ENCODE results near the gene ARRDC5. TPM values are rescaled to one million over a fixed set of nuclear protein-coding genes. Genes with fewer than 3 reads are reported as not detected.
"Not testable (repeated sequence)": the region's sequence is repeated elsewhere in the genome, so short reads cannot be mapped to it uniquely, and the experiment has no call there.

Gene ARRDC5
- total RNA-seq, 1 donor from 2014 or later, result 1.1 TPM

DNA sequence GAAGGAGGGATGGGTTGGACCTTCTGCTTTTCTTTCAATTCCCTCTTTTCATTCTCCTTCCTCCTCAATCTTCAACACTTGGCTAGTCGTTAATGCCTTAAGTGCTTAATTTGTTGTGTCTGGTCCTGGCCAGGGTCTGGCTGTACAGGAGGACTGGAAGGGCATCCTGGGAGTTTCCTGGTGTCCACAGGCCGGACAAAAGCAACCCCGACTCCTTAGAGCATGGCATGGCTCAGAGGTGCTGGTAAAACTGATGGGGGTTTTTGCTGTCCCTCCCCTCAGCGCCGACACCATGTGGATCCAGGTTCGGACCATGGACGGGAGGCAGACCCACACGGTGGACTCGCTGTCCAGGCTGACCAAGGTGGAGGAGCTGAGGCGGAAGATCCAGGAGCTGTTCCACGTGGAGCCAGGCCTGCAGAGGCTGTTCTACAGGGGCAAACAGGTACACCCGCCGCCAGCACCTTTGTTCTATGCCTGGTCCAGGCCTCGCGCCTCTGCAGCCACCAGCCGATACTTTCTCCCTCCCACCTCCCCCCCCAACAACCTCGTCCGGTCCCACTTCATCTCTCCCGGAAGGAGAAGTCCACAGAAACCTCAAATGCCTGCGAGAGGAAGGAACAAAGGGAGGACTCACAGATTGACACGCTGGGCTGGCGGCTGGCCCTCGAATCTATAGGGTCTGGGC, 8.0 kb upstream of the ARRDC5 start:
- intact Hi-C loops (cut with micrococcal nuclease), result loop anchor here (1.0 to 2.0 kb wide), 5 partner anchors 38 to 186 kb away; partner anchors contain the start of genes KDM4B and PLIN3

- intact Hi-C loops (cut with micrococcal nuclease), result loop anchor here (1.0 to 2.0 kb wide), 4 partner anchors 43 to 185 kb away; partner anchors contain the start of genes KDM4B and PLIN3
These were observed 7.3 kb upstream of the ARRDC5 start for GRCh38 chr19:4909897-4910593.

- intact Hi-C loops (cut with micrococcal nuclease), result no loop called here
These were observed 6.6 kb upstream of the ARRDC5 start, which contains the start of gene UHRF1 for GRCh38 chr19:4909156-4909896. Gene UHRF1 (plus strand): TSS chr19:4909501. CDS start chr19:4910886, 1,385 bp downstream.

DNA sequence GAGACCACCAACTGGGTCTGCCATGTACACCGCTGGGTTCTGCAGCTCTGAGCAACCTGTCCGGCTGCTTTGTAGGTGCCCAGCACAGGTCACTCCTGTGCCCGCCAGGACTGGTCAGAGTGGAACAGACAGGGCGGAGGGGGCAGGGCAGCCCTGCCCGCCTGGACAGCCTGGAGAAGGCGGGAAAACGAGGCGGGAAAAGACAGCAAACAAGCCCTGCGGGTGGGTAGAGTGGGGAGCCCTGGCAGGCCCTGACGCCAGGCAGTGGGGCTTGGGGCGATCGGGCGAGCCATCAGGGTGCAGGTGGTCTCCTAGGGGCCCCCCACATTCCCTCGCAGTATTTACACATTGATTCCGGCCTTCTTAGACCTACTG, 6.1 kb upstream of the ARRDC5 start:
- intact Hi-C loops (cut with micrococcal nuclease), result no loop called here

DNA sequence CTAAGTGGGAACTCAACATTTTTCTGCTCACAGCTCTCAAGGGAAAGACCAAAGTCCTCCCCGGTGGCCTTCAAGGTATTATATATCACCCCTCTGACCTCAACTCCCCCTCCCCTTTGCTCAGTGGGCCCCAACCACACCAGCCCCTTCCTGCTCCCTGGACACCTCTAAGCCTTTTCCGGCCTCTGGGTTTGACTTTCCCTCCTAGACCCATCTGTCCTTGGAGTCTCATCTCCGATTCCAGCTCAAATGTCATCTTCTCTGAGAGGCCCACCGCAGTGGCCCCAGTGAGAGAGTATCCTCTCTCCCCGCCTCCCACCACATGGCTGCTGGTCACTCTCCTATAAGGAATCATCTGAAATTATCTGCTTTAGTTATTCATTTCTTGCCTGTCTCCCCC, 5.7 kb upstream of the ARRDC5 start:
- intact Hi-C loops (cut with micrococcal nuclease), result no loop called here

DNA sequence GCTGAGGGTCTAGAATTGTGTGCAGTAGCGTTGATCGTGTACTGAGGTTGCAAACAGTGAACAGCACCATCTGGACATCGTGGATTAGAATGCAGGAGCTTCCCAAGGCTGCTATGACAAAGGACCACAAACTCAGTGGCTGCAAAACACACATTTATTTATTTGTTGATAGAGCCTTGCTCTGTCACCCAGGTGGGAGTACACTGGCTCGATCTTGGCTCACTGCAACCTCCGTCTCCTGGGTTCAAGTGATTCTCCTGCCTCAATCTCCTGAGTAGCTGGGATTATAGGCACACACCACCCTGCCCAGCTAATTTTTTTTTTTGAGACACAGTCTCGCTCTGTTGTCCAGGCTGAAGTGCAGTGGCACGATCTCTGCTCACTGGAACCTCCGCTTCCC, 4.3 kb upstream of the ARRDC5 start:
- intact Hi-C loops (cut with micrococcal nuclease), result no loop called here

DNA sequence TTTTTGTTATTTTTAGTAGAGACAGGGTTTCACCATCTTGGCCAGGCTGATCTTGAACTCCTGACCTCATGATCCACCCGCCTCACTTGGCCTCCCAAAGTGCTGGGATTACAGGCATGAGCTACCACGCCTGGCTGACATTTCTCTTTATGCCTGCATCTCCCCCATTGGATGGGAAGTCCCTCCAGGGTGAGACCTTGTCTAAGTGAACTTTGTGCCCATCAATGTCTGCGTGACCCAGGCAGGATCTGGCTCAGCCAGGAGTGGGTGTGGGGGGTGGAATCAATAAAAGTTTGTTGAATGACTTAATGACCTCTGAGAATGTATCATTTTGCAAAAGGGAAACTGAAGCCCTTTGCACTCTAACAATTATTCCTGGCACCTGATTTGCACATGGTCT, 1.8 kb upstream of the ARRDC5 start:
- intact Hi-C loops (cut with micrococcal nuclease), result no loop called here

DNA sequence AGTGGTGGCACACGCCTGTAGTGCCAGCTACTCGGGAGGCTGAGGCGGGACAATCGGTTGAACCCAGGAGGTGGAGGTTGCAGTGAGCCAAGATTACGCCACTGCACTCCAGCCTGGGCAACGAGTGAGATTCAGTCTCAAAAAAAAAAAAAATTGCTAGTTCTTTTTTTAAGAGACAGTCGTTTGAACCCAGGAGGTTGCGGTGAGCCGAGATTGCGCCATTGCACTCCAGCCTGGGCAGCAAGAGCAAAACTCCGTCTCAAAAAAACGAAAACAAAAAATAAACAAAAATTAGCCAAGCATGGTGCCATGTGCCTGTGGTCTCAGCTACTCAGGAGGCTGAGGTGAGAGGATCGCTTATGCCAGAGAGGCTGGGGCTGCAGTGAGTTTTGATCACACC, 1.8 kb downstream of the ARRDC5 start:
- intact Hi-C loops (cut with micrococcal nuclease), result not testable (repeated sequence)

GRCh38 chr19:4897146-4897545, 5.5 kb downstream of the ARRDC5 start:
- intact Hi-C loops (cut with micrococcal nuclease), result no loop called here

- intact Hi-C loops (cut with micrococcal nuclease), result no loop called here
These were observed 6.3 kb downstream of the ARRDC5 start for GRCh38 chr19:4896372-4896771.

DNA sequence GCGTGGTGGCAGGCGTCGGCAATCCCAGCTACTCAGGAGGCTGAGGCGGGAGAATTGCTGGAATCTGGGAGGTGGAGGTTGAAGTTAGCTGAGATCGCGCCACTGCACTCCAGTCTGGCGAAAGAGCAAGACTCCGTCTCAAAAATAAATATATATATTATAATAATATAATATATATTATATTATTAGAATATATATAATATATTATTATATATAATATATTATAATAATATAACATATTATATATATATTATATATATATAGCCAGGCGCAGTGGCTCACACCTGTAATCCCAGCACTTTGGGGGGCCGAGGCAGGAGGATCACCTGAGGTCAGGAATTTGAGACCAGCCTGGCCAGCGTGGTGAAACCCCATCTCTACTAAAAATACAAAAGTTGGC, 9.7 kb downstream of the ARRDC5 start:
- intact Hi-C loops (cut with micrococcal nuclease), result not testable (repeated sequence)

DNA sequence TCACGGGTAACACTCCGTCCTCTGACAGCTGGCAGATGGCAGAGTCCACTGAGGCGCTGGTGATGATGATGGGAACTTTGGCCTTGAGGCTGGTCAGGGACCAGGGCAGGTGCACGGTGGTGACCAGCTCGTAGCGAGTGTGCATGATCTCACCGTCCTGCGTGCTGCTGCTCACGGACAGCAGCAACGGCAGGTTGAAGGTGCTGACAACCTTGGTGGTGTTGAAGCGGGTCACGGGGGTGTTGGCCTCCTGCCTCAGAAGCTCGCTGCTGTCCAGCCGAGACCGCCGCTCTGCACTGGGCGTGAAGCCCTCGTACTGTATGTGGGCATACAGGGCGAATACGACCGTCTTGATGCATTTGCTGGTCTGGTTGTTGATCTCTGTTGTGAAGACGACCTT, 11.6 kb downstream of the ARRDC5 start:
- intact Hi-C loops (cut with micrococcal nuclease), result no loop called here

GRCh38 chr19:4889034-4889815, 13.5 kb downstream of the ARRDC5 start:
- intact Hi-C loops (cut with micrococcal nuclease), result no loop called here

DNA sequence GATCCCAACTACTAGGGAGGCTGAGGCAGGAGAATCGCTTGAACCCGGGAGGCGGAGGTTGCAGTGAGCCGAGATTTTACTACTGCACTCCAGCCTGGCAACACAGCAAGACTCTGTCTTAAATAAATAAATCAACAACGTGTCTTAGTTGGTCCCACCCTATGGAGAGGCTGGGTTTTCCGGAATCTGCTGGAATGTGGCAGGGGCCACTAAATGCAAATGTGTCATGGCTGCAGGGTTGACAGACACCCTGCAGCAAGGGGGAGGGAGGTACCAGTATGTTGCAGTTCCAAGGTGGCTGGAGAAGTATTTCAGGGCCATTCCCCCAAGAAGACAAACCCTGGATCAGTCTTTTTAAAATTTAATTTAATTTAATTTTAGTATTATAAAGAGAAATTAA, 14.9 kb downstream of the ARRDC5 start:
- intact Hi-C loops (cut with micrococcal nuclease), result not testable (repeated sequence)

DNA sequence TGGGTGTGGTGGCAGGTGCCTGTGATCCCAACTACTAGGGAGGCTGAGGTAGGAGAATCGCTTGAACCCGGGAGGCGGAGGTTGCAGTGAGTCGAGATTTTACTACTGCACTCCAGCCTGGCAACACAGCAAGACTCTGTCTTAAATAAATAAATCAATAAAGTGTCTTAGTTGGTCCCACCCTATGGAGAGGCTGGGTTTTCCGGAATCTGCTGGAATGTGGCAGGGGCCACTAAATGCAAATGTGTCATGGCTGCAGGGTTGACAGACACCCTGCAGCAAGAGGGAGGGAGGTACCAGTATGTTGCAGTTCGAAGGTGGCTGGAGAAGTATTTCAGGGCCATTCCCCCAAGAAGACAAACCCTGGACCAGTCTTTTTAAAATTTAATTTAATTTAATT, 17.7 kb downstream of the ARRDC5 start:
- intact Hi-C loops (cut with micrococcal nuclease), result not testable (repeated sequence)

DNA sequence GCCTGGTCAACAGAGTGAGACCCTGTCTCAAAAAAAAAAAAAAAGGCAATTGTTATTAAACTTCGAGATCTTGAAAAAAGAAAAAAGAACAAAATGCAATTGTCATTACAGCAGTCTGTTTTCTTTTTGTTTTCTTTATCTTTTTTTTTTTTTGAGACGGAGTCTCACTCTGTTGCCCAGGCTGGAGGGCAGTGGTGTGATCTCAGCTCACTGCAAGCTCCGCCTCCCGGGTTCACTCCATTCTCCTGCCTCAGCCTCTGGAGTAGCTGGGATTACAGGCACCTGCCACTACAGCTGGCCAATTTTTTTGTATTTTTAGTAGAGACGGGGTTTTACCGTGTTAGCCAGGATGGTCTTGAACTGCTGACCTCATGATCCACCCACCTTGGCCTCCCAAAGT, 19.8 kb downstream of the ARRDC5 start:
- intact Hi-C loops (cut with micrococcal nuclease), result not testable (repeated sequence)

- intact Hi-C loops (cut with micrococcal nuclease), result no loop called here
These were observed 23.7 kb downstream of the ARRDC5 start for GRCh38 chr19:4879041-4879440.

DNA sequence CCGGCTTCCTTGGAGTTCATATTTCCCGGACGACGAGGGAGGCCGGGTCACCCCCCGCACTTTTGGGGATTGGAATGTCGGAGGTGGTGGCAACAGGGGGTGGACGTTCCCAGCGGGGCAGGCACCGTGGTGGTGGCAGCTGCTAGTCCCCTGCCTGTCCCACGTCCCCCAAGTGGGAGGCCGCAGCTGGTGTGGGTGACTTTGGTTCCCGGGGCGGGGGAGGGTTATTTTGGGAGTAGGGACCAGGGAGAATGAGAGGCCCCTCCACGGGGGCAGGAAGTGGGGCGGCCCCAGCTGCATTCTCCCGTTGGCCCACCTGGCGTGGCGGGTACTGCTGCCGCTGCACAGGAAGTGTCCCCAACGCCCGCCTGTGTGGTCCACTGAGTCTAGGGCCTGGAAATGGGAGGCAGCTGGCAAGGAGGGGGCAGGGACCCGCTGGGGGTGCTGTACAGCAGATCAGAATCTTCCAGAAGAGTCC, 24.2 kb downstream of the ARRDC5 start:
- intact Hi-C loops (cut with micrococcal nuclease), result no loop called here

DNA sequence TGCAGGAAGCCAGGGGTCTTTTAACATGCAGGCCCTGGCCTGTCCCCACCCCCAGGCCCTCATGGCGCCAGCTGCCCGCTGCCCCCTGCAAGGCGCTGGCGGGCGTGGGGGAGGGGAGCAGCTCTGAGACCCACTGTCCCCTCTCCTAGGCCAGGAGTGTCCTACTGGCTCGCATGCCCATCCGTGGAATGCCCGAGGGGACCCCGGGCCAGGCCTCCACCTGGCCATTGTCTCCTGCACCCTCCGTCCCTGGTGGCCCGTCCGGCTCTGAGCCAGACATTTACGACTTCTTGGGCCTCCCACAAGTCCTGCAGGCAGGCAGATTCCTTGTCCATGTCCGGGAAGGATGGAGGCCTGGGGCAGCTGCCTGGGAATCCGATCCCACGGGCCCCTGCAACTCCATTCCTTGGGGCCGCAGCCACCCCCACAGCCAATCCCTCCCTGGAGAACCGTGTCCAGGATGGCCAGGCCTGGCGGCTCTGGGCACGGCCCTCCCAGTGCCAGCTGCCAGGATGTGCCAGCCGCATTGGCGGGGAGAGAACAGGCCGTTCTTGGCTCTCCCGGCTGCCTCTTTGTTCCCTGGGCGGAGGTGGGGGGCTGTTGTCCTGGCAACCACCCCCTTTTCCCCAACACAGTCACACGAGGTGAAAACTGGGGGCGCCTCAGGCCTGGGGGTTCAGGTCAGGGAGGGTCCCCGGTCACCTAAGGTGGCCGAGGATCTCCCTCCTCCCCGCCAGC, 24.8 kb downstream of the ARRDC5 start:
- intact Hi-C loops (cut with micrococcal nuclease), result no loop called here

GRCh38 chr19:4873930-4874329, 28.8 kb downstream of the ARRDC5 start:
- intact Hi-C loops (cut with micrococcal nuclease), result loop anchor here (2.0 kb wide), 1 partner anchor 157 kb away; no protein-coding TSS in a partner anchor

Measured in T-helper 2 cell treated with Interferon-gamma antibody and Interleukin-4, amounts not matched to agents 100 ng/mL and 5 ng/mL, for 36 hours (primary cell).